ENCODE measurements around the gene SHE. TPM values are rescaled to one million over a fixed set of nuclear protein-coding genes. Genes with fewer than 3 reads are reported as not detected.

Gene SHE
- total and polyA plus RNA-seq, 2 experiments from 2014 or later = 0.23 to 0.69 TPM

Other genes starting within 250 kb of the SHE start
- gene HAX1, start 229.8 kb downstream of the SHE start, total RNA-seq (2014; rRNA removed; shearing (Covaris generic)) = 72.0 and 73.2 TPM in 2 replicates
- gene HAX1, start 229.8 kb downstream of the SHE start, polyA plus RNA-seq (2016; fragmentation: Nextera tagmentation; extraction: Ambion mirVana) = 92.0 and 92.5 TPM in 2 replicates
- gene AQP10, start 181.3 kb downstream of the SHE start, total RNA-seq (2014; rRNA removed; shearing (Covaris generic)) = not detected in 2 replicates
- gene AQP10, start 181.3 kb downstream of the SHE start, polyA plus RNA-seq (2016; fragmentation: Nextera tagmentation; extraction: Ambion mirVana) = not detected in 2 replicates
- gene ATP8B2, start 176.9 kb downstream of the SHE start, total RNA-seq (2014; rRNA removed; shearing (Covaris generic)) = 92.9 and 112 TPM in 2 replicates
- gene ATP8B2, start 176.9 kb downstream of the SHE start, polyA plus RNA-seq (2016; fragmentation: Nextera tagmentation; extraction: Ambion mirVana) = 8.8 and 11.0 TPM in 2 replicates
- 3.2 and 13.8 TPM in 2 replicates for gene IL6R, start 97.1 kb downstream of the SHE start, total RNA-seq (2014; rRNA removed; shearing (Covaris generic))
- gene IL6R, start 97.1 kb downstream of the SHE start, polyA plus RNA-seq (2016; fragmentation: Nextera tagmentation; extraction: Ambion mirVana) = 1.0 and 1.2 TPM in 2 replicates
- not detected in 2 replicates for gene TDRD10, start 193 bp downstream of the SHE start, total RNA-seq (2014; rRNA removed; shearing (Covaris generic))
- gene TDRD10, start 193 bp downstream of the SHE start, polyA plus RNA-seq (2016; fragmentation: Nextera tagmentation; extraction: Ambion mirVana) = 0.19 and 0.29 TPM in 2 replicates
- gene UBE2Q1, start 56.2 kb upstream of the SHE start, total RNA-seq (2014; rRNA removed; shearing (Covaris generic)) = 27.3 and 33.0 TPM in 2 replicates
- 15.5 and 18.4 TPM in 2 replicates for gene UBE2Q1, start 56.2 kb upstream of the SHE start, polyA plus RNA-seq (2016; fragmentation: Nextera tagmentation; extraction: Ambion mirVana)
- gene CHRNB2, start 65.4 kb upstream of the SHE start, total RNA-seq (2014; rRNA removed; shearing (Covaris generic)) = 3.6 and 5.3 TPM in 2 replicates
- 0.73 and 0.92 TPM in 2 replicates for gene CHRNB2, start 65.4 kb upstream of the SHE start, polyA plus RNA-seq (2016; fragmentation: Nextera tagmentation; extraction: Ambion mirVana)
- gene ADAR, start 105.8 kb upstream of the SHE start, total RNA-seq (2014; rRNA removed; shearing (Covaris generic)) = 188 TPM in 2 replicates
- 80.0 and 96.4 TPM in 2 replicates for gene ADAR, start 105.8 kb upstream of the SHE start, polyA plus RNA-seq (2016; fragmentation: Nextera tagmentation; extraction: Ambion mirVana)